ENCODE results near the gene SCN3A.
A peak's percentile ranks its signal among the peaks of the same experiment; 100 is the strongest.

SCN3A gene

DNA sequence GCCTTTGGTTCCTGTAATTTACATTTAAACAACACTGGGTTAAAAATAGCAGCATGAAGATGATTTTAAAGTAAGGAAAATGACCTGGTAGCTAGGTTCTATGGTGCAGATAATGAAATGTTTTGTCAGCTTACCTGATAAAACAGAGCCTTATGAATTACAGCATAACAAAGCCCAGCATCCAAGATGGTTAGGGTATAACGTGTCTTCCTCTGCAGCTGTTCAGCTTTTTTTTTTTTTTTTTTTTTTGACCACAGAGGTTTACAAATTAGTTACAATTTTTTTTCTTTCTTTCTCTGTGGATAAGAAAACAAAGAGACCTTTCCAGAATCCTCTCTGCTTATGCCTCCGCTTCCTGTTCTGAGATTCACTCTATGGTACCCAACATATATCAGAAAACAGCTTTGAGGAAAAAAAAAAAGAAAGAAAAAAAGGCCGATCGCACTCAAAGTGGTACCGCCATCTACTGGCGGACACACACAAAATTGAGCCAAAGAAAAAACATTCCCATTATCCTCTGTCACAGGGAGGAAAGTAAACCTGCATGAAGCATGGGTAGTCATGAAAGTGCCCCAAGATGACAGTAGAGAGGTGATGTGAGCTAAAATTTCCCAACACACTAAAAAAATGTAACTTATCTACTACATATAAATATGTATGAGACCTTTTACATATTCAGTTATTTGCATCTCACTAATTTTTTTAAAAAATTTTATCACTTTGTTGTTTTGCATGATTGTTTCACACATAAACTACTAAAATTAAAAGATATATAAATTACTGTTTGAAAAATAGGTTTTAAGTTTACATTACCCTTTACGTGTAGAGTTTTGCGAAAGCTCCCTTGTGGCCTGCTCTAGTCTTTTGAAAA, at the start of gene SCN3A:
SCN3A (minus strand) TSS at position 362 of the 871 bp plus-strand sequence. CDS start 27,656 bp downstream, outside the sequence.
- DNase-seq = peak; percentile 92

GRCh38 chr2:165253178-165253577, 49.3 kb upstream of the SCN3A start:
- no peak for DNase-seq

DNA sequence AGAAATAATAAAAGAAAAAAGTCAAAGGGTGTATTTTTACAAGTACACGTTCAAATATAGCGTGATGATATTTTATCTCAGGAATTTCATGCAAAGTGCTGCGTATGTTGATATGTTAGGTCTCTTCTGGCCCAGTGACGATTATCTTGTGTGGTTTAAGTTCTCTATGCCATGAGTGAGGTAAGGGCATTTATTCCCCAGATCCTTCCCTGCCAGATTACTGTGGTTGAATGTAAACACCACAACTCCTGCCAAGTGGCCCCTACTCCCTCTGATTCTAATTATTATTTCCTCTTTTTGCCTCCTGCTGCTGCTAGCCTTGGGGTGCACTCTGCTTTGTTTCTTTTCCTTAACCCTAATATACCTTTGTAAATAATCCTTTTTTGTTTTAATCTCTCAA, 47.5 kb upstream of the SCN3A start:
- DNase-seq = no peak

GRCh38 chr2:165248238-165248637, 44.4 kb upstream of the SCN3A start:
- no peak for DNase-seq

GRCh38 chr2:165245081-165245793, 41.4 kb upstream of the SCN3A start:
- DNase-seq = no peak

DNA sequence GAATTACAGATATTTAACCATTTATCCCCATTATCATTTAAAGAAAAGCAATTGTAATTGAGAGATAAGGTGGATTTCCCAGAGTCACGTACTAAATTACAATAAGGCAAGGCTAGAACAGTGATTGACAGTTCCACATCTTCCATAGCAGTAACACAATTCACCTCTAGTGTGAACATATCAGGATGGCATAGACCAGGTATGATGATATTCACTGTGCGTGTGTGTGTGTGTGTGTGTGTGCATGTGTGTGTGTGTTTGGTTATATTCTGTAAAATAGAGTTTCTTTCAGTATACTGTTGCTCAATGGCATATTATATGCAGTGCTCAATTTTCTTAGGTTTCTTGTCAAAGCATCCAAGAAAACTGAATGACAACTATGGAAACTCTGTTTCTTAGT, 37.1 kb upstream of the SCN3A start:
- DNase-seq = no peak

- no peak for DNase-seq
Measured at GRCh38 chr2:165239856-165240515, 36.1 kb upstream of the SCN3A start.

- DNase-seq = peak; percentile 51
Measured at GRCh38 chr2:165239230-165239629, 35.4 kb upstream of the SCN3A start, which contains the start of gene SCN2A. Gene SCN2A (plus strand): TSS chr2:165239414. CDS start chr2:165295824, 56,410 bp downstream.

GRCh38 chr2:165238295-165238694, 34.4 kb upstream of the SCN3A start:
- no peak for DNase-seq

DNA sequence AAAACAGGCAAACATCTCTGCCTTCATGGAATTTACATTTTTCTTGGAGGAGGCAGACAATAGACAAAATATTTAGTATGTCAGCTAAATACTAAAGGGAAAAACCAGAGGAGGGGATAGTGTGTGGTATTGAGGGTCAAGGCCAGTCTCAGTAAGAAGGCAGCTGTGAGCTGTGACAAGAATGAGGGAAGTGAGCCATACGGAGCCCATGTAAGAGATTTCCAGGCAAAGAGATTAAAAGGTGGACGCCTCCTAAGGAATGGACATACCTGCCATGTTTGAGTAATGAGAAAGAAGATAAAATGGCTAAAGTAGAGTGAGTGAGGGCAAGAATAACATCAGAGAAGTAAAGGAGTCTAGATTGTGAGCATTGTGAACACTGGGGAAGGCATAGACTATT, 33.2 kb upstream of the SCN3A start:
- no peak for DNase-seq

- no peak for DNase-seq
Measured at GRCh38 chr2:165227571-165227970, 23.7 kb upstream of the SCN3A start.

GRCh38 chr2:165224941-165225340, 21.1 kb upstream of the SCN3A start:
- DNase-seq = no peak

- DNase-seq = no peak
Measured at GRCh38 chr2:165219481-165219880, 15.6 kb upstream of the SCN3A start.

DNA sequence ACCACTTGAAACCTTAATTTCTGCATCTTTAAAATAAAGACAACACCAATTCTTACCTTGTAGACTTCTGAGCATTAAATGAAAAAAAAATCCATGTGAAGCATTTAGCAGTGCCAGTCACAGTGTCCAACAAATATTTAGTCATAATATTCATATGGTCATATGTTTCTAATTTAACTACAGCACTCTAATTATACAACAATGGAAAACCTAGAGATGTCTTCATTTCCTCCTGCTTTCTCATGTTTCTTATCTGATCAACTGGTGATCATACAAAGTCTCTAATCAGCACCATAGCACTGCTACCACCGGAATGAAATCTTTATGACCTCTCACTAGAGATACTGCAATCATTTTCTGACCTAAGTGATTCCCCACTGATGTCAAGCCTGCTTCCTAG, 10.2 kb upstream of the SCN3A start:
- no peak for DNase-seq

DNA sequence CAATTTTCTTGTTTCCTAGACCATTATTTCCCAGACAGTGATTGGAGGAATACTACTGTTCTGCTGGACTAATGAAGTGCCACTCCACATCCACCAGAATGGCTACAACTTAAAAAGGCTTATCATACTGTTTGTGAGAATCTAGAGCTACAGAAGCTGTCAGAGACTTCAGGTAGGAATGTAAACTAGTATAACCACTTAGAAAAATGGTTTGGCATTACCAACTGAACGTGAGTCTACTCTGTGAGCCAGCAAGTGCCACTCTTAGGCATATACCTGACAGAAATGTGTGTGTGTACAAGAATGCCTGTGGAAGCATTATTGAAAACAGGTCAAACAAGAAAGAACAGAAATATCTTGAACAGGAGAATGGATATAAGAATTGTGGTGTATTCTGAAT, 4.2 kb upstream of the SCN3A start:
- no peak for DNase-seq

GRCh38 chr2:165205865-165206264, 2.0 kb upstream of the SCN3A start:
- no peak for DNase-seq

GRCh38 chr2:165202239-165202638, 1.6 kb downstream of the SCN3A start:
- no peak for DNase-seq

GRCh38 chr2:165198181-165198580, 5.7 kb downstream of the SCN3A start:
- DNase-seq = no peak

- no peak for DNase-seq
Measured at GRCh38 chr2:165197346-165197745, 6.5 kb downstream of the SCN3A start.

- no peak for DNase-seq
Measured at GRCh38 chr2:165196411-165196810, 7.4 kb downstream of the SCN3A start.

- no peak for DNase-seq
Measured at GRCh38 chr2:165193178-165193777, 10.6 kb downstream of the SCN3A start.

DNA sequence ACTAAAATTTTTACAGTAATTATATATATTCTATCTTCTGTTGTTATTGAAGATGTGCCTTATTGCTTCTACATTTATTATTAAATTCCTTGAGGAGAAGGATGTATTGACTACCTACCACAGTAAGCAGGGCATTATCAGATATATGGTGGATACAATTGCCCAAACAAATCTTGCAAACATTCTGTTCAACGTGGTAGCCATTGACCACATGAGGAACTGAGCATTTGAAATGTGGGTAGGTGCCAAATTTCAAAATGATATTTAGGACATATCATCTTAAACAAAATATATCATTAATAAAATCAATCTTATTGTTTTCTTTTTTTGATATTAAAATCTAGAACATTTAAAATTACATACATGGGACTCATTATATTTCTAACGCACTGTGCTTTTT, 11.1 kb downstream of the SCN3A start:
- DNase-seq = no peak

DNA sequence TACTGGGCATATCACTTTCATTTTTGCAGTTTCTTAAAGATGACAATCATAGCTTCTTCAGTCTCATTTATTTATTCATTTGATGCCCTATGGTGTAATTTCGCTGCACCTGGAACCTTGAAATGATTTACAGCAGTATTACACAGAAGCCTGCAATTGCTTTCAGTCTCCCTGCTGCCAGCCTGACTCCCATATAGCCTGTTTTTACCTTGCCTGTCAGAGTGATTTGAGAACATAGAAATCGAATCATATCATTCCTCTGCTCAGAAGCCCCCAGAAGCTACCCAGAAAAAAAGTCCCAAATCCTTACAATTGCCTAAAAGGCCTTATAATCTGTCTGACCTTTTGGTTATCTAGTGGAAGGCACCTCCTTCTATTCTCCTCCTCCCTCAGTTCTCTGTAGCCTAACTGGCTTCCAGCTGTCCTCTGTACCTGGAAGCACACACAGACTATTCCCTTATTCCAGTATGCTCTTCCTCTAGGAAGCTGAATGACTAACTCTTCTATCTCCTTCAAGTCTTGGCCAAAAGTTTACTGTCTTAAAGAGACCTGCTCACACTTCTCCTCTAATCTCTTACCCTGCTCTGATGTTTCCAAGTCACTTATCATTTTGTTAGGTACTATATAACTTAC, 12.6 kb downstream of the SCN3A start:
- no peak for DNase-seq

All from NCI-H2171 (cell line).